IgD-negative memory B cell (primary cell): Measurements from ENCODE around the gene CLRN1. TPM values are rescaled to one million over a fixed set of nuclear protein-coding genes. Genes with fewer than 3 reads are reported as not detected.

Experiments used
- H3K27ac Mint-ChIP-seq, 3 donors: one replicate each; pipeline ENCODE4 v1.8.0; 2020 to 2022; ENCODE audit warnings: mild to moderate bottlenecking in 3 of 3, mixed read lengths in 3 of 3, moderate library complexity in 1 of 3
- H3K27me3 Mint-ChIP-seq: one replicate; pipeline ENCODE4 v1.8.0; 2021; ENCODE audit warnings: mixed read lengths
- H3K36me3 Mint-ChIP-seq: one replicate; pipeline ENCODE4 v1.8.0; 2020; ENCODE audit warnings: mild to moderate bottlenecking, mixed read lengths
- H3K4me1 Mint-ChIP-seq, 3 donors: one replicate each; pipeline ENCODE4 v1.8.0; 2020 to 2022; ENCODE audit warnings: mixed read lengths in 3 of 3, mild to moderate bottlenecking in 1 of 3
- H3K4me3 Mint-ChIP-seq, 4 donors: one replicate each; pipeline ENCODE4 v1.8.0; 2020 to 2022; ENCODE audit warnings: mild to moderate bottlenecking in 4 of 4, mixed read lengths in 4 of 4, moderate library complexity in 3 of 4
- H3K9me3 Mint-ChIP-seq, 3 donors: one replicate each; pipeline ENCODE4 v1.8.0; 2020 to 2021; ENCODE audit warnings: mixed read lengths in 3 of 3, mild to moderate bottlenecking in 1 of 3
- polyA plus RNA-seq: library from polyadenylated mRNA; unstranded; fragments of 300-500 nt; fragmentation: Illumina TruSeq; gene quantifications from one replicate; pipeline ENCODE4 v1.2.3, GENCODE V29; 2021

Gene CLRN1
- not detected for polyA plus RNA-seq

DNA sequence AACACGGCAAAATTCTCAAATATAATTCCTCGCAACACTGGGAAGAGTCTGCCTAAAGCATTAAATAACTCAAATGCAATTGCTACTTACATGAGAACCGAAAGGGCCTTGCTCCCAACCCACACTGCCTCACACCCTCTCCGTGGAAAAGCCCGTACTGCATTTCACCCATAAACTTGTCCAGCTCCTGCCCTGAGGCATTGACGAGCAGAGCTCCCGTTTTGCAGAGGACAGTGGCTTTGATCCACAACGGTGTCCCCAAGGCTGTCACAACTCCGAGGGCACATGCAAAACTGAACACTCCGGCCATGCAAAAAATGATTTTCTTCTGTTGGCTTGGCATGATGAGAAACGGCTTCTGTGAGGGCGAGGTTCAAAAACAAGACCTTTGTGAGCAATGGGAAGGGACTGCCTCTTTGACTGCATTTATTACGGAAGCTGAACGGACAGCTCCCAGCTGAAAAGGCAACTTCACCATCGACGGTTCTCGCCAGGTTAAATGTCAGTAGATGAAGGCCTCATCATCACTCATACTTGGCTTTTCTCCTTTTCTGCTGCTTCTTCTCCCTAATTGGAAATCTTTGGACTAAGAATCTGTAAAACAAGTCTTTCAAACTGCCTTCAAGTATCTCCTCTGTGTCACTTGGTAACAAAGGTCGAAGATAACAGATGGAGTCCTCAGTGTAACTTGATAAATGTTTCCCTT lies at the start of gene CLRN1:
TSS of gene CLRN1 (minus strand) at position 362 of the 706 bp plus-strand sequence. CDS start at position 343, 19 bp downstream.
- peaks cover 1% of the 10 kb centered on the region for H3K27me3 Mint-ChIP-seq
- no peaks in the 10 kb centered on the region for H3K4me1 Mint-ChIP-seq
- no peak within 1 kb of the TSS for H3K27ac Mint-ChIP-seq
- H3K9me3 Mint-ChIP-seq: no peaks in the 10 kb centered on the region
- H3K36me3 Mint-ChIP-seq: no peaks in the 10 kb centered on the region
- H3K4me3 Mint-ChIP-seq: no peak within 1 kb of the TSS

GRCh38 chr3:151016478-151016795 lies 43.9 kb upstream of the CLRN1 start:
- Mint-ChIP-seq H3K27me3 (peaks cover 4% of the 10 kb centered on the region), H3K4me3 (no peak overlapping the region), H3K4me1 (no peaks in the 10 kb centered on the region), H3K36me3 (no peaks in the 10 kb centered on the region), H3K27ac (no peak overlapping the region), H3K9me3 (no peaks in the 10 kb centered on the region)

DNA sequence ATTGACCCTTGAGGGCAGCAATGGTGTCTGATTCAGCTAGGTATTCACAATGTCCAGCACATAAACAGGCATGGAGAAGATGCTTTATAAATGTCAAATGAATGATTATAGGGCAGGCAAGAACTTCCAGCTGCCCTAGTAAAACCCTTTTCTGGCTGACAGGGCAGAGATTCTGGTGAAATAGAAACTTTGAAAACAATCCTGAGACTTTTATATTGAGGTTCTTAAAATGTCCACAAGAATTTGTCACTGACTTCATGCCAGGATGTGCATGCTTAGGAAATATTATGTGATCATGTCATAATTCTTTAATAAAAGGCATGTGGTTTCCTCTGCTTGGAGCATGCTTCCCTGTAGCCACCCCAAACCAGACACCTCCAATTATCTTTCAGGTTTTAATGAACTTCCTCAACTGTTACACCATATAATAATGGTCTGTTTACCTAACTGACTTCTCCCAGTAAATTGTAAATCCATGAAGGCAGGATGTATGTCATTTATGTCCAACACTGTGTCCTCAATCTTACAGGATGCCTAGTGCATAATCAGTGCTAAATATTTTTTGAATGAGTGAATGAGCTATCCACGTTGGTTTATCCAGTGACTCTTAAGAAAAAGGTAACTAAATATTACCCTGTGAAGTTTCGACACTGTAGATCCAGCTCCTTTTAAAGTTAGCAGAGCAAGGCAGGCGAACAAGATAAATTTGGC lies 43.4 kb upstream of the CLRN1 start:
- Mint-ChIP-seq H3K27ac (no peak overlapping the region), H3K9me3 (no peaks in the 10 kb centered on the region), H3K4me1 (no peaks in the 10 kb centered on the region), H3K36me3 (no peaks in the 10 kb centered on the region), H3K27me3 (peaks cover 4% of the 10 kb centered on the region), H3K4me3 (no peak overlapping the region)

GRCh38 chr3:151015181-151015580 lies 42.7 kb upstream of the CLRN1 start:
- Mint-ChIP-seq H3K4me1 (no peaks in the 10 kb centered on the region), H3K4me3 (no peak overlapping the region), H3K36me3 (no peaks in the 10 kb centered on the region), H3K27ac (no peak overlapping the region), H3K27me3 (peaks cover 5% of the 10 kb centered on the region), H3K9me3 (no peaks in the 10 kb centered on the region)

- H3K27ac Mint-ChIP-seq: no peak overlapping the region
- no peaks in the 10 kb centered on the region for H3K36me3 Mint-ChIP-seq
- H3K4me1 Mint-ChIP-seq: no peaks in the 10 kb centered on the region
- H3K27me3 Mint-ChIP-seq: peaks cover 5% of the 10 kb centered on the region
- H3K4me3 Mint-ChIP-seq: no peak overlapping the region
- no peaks in the 10 kb centered on the region for H3K9me3 Mint-ChIP-seq
These were observed 42.0 kb upstream of the CLRN1 start for GRCh38 chr3:151014501-151015018.

- no peaks in the 10 kb centered on the region for H3K36me3 Mint-ChIP-seq
- H3K27ac Mint-ChIP-seq: no peak overlapping the region
- H3K4me1 Mint-ChIP-seq: no peaks in the 10 kb centered on the region
- H3K9me3 Mint-ChIP-seq: no peaks in the 10 kb centered on the region
- peaks cover 5% of the 10 kb centered on the region for H3K27me3 Mint-ChIP-seq
- no peak overlapping the region for H3K4me3 Mint-ChIP-seq
These were observed 40.2 kb upstream of the CLRN1 start for GRCh38 chr3:151012753-151013152.

DNA sequence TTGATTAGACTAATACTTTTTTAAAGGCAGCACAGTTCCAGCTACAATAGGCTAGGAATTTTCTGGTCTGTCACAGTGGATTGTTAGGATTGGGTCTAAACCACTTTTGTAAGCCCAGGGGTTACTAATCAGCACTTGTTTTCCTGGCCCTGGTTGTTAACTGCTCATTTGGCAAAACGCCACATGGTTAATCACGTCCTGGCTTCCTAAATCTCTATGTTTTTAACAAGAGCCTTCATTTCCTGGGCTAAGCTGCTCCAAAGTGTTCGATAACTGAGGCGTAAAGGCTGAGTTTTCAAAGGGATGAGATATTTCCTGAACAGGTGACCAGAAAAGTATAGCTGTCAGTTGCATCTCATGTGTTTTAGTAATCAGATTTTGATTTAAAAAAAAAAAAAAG lies 38.9 kb upstream of the CLRN1 start:
- no peak overlapping the region for H3K27ac Mint-ChIP-seq
- H3K4me3 Mint-ChIP-seq: no peak overlapping the region
- no peaks in the 10 kb centered on the region for H3K36me3 Mint-ChIP-seq
- H3K4me1 Mint-ChIP-seq: no peaks in the 10 kb centered on the region
- H3K27me3 Mint-ChIP-seq: peaks cover 5% of the 10 kb centered on the region
- no peaks in the 10 kb centered on the region for H3K9me3 Mint-ChIP-seq

- H3K4me3 Mint-ChIP-seq: no peak overlapping the region
- H3K36me3 Mint-ChIP-seq: no peaks in the 10 kb centered on the region
- H3K27me3 Mint-ChIP-seq: peaks cover 10% of the 10 kb centered on the region
- H3K9me3 Mint-ChIP-seq: no peaks in the 10 kb centered on the region
- no peaks in the 10 kb centered on the region for H3K4me1 Mint-ChIP-seq
- no peak overlapping the region for H3K27ac Mint-ChIP-seq
These were observed 37.5 kb upstream of the CLRN1 start for GRCh38 chr3:151009981-151010380.

GRCh38 chr3:151009430-151009829 lies 36.9 kb upstream of the CLRN1 start:
- Mint-ChIP-seq H3K9me3 (no peaks in the 10 kb centered on the region), H3K4me1 (no peaks in the 10 kb centered on the region), H3K27me3 (peaks cover 10% of the 10 kb centered on the region), H3K36me3 (no peaks in the 10 kb centered on the region), H3K4me3 (no peak overlapping the region), H3K27ac (no peak overlapping the region)

- peaks cover 0 to 2% (median 0%) of the 10 kb centered on the region in 3 donors for H3K9me3 Mint-ChIP-seq
- no peak overlapping the region for H3K27ac Mint-ChIP-seq
- H3K27me3 Mint-ChIP-seq: peaks cover 10% of the 10 kb centered on the region
- no peak overlapping the region for H3K4me3 Mint-ChIP-seq
- H3K36me3 Mint-ChIP-seq: no peaks in the 10 kb centered on the region
- H3K4me1 Mint-ChIP-seq: no peaks in the 10 kb centered on the region
These were observed 36.2 kb upstream of the CLRN1 start for GRCh38 chr3:151008699-151009098.

- Mint-ChIP-seq H3K36me3 (no peaks in the 10 kb centered on the region), H3K9me3 (peaks cover 0 to 2% (median 0%) of the 10 kb centered on the region in 3 donors), H3K4me3 (no peak overlapping the region), H3K4me1 (no peaks in the 10 kb centered on the region), H3K27me3 (peaks cover 11% of the 10 kb centered on the region), H3K27ac (no peak overlapping the region)
These were observed 31.2 kb upstream of the CLRN1 start for GRCh38 chr3:151003768-151004134.

- Mint-ChIP-seq H3K27ac (no peak overlapping the region), H3K4me1 (no peaks in the 10 kb centered on the region), H3K36me3 (no peaks in the 10 kb centered on the region), H3K9me3 (peaks cover 0 to 2% (median 0%) of the 10 kb centered on the region in 3 donors), H3K27me3 (peaks cover 13% of the 10 kb centered on the region), H3K4me3 (no peak overlapping the region)
These were observed 30.7 kb upstream of the CLRN1 start for GRCh38 chr3:151003029-151003767.

- Mint-ChIP-seq H3K36me3 (no peaks in the 10 kb centered on the region), H3K27ac (no peak overlapping the region), H3K27me3 (peaks cover 13% of the 10 kb centered on the region), H3K4me3 (no peak overlapping the region), H3K4me1 (no peaks in the 10 kb centered on the region), H3K9me3 (peaks cover 0 to 6% (median 2%) of the 10 kb centered on the region in 3 donors)
These were observed 29.8 kb upstream of the CLRN1 start for GRCh38 chr3:151002003-151002981.

GRCh38 chr3:150998996-150999395 lies 26.5 kb upstream of the CLRN1 start:
- H3K36me3 Mint-ChIP-seq: peaks cover 2% of the 10 kb centered on the region
- peaks cover 11% of the 10 kb centered on the region for H3K27me3 Mint-ChIP-seq
- no peak overlapping the region for H3K27ac Mint-ChIP-seq
- no peak overlapping the region for H3K4me3 Mint-ChIP-seq
- no peaks in the 10 kb centered on the region for H3K4me1 Mint-ChIP-seq
- H3K9me3 Mint-ChIP-seq: peaks cover 0 to 6% (median 1%) of the 10 kb centered on the region in 3 donors
